LNCAP (cell line): ENCODE data around the gene EZH2.

Source experiments
- TF ChIP-seq, protein P1 (sequence below): fragments of 450-650 bp; IDR thresholded peaks from 2 replicates; pipeline ENCODE4 v1.5.1; 2017; ENCODE audit warnings: mild to moderate bottlenecking

Gene EZH2

DNA sequence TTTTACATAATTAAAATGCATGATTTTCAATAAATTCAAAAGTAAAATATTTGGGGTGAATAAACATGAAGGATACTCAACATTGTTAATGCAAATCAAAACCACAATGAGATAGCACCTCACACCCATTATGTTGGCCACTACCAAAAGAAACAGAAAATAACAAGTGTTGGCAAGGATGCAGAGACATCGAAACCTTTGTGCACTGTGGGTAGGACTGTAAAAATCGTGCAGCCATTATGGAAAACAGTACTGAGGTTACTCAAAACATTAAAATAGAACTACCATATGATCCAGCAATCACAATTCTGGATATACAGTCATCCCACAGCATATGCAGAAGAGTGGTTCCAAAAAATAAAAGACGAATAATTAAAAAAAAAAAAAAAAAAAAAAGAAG, 13.1 kb downstream of the EZH2 start:
- TF ChIP-seq, protein P1, sequence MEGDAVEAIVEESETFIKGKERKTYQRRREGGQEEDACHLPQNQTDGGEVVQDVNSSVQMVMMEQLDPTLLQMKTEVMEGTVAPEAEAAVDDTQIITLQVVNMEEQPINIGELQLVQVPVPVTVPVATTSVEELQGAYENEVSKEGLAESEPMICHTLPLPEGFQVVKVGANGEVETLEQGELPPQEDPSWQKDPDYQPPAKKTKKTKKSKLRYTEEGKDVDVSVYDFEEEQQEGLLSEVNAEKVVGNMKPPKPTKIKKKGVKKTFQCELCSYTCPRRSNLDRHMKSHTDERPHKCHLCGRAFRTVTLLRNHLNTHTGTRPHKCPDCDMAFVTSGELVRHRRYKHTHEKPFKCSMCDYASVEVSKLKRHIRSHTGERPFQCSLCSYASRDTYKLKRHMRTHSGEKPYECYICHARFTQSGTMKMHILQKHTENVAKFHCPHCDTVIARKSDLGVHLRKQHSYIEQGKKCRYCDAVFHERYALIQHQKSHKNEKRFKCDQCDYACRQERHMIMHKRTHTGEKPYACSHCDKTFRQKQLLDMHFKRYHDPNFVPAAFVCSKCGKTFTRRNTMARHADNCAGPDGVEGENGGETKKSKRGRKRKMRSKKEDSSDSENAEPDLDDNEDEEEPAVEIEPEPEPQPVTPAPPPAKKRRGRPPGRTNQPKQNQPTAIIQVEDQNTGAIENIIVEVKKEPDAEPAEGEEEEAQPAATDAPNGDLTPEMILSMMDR = no peak

DNA sequence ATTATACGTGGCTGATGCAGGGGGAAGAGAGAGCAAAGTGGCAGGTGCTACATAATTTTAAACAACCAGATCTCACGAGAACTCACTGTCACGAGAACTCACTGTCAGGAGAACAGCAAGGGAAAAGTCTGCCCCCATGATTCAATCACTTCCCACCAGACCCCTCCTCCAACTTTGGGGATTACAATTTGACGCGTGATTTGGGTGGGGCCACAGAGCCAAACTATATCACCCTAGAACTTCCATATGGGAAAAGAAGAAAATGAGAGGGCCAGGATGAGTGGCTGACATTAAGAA, 15.8 kb downstream of the EZH2 start:
- TF ChIP-seq, protein P1 = no peak

DNA sequence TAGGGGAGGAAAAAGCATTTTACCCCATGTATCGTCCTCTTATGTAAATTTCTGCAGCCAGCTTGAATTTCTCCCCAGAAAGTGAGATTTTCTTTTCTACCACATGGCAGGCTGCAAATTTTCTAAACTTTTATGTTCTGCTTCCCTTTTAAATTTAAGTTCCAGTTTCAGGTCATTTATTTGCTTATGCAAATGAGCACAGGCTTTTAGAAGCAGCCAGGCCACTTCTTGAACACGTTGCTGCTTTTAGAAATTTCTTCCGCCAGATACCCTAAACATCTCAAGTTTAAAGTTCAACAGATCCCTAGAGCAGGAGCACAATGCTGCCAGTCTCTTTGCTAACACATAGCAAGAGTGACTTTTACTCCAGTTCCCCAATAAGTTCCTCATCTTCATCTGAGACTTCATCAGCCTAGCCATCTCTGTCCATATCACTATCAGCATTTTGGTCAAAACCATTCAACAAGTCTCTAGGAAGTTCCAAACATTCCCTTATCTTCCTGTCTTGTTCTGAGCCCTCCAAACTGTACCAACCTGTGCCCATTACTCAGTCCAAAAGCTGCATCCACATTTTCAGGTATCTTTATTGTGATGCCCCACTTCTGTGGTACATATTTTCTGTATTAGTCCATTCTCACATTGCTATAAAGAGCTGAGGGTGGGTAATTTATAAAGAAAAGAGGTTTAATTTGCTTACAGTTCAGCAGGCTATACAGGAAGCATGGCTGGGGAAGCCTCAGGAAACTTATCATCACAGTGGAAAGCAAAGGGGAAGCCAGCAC, 16.3 kb downstream of the EZH2 start:
- TF ChIP-seq, protein P1 = no peak

DNA sequence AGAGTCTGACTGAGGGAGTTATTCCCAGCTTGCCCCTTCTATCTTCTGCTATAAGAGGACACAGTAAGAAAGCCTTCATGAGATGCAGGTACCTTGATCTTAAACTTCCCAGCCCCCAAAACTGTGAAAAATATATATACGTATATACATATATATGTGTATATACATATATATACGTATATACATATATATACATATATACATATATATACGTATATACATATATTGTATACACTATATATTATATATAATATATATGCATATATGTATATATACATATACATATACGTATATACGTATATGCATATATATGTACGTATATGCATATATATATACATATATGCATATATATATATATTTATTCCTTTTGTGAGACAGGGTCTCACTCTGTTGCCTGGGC, 17.7 kb downstream of the EZH2 start:
- TF ChIP-seq, protein P1 = no peak

DNA sequence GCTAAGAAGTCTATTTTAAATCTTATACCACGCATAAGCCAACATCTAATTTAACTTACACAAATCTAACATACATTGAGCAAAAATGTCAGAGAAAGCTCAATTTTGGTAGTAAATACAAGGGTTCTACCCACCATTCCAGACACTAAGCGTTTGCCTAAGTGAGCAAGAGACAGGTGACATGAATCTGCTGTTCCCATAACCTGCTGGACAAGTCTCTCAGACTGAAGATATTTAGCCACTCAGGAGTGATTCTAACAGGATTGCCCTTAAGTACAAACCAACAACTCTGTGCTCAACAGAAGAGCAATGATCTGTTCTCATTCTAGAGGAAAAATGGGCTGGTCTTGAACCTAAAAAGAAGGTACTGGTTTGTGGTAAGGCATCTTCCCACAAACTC, 18.8 kb downstream of the EZH2 start:
- TF ChIP-seq, protein P1 = no peak

DNA sequence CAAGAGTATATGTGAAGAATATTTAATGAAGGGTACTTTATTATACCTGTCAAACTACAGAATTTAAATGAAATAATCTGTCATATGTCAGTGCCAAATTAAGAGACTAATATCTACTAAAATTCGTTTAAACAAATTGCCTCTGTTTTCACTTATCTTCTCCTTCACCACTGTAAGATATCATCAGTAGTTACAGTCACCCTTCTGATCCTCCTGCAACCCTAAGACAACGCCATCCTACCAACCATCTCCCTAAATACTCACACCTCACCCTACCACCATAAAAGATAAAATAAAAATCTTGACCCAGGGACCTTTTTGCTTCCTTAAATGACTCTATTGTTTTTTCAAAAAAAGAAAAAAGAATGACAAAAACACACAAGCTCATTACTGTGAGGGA, 20.8 kb downstream of the EZH2 start:
- TF ChIP-seq, protein P1 = no peak

DNA sequence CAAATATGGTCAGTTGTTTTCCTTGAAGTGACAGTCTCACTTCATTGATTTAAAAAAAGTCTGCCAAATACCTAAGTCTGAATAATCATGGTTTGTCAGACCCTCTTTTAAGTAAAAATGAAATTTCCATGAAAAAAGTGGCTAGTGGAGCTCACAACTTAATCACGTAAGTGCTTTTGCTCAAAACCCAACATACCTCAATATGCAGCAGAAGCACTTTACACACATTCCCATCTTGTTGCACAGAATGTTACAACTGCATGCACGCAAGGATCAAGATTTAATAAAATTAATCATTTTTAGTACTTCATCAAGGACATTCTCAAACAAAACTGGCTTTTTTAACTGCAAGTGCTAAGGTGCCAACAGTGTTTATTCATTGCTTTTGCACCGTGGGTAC, 21.6 kb downstream of the EZH2 start:
- TF ChIP-seq, protein P1 = no peak

DNA sequence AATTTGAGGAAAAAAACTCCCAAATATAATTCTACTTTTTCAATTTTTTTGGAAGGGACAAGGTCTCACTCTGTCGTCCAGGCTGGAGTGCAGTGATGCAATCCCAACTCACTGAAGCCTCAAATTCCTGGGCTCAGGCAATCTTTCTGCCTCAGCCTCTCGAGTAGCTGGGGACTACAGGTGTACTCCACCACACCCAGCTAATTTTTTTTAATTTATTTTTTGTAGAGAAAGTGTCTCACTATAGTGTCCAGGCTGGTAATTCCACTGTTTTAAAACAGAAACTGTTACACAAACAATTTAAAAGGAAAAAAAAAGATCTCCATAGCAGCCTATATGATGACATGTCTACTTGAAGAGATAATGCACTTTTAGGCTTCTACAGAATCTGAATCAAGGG, 25.6 kb downstream of the EZH2 start:
- TF ChIP-seq, protein P1 = no peak
